Bronchial epithelial cell (primary cell): Measurements from ENCODE around the gene TSHB. TPM values are rescaled to one million over a fixed set of nuclear protein-coding genes. Genes with fewer than 3 reads are reported as not detected.
"Not testable (repeated sequence)": the region's sequence is repeated elsewhere in the genome, so short reads cannot be mapped to it uniquely, and the experiment has no call there.

Source experiments
- DNase-seq: peaks from one replicate; pipeline ENCODE4 v3.0.0-alpha.2; 2010; ENCODE audit warnings: low read depth
- FAIRE-seq: peaks from 2 replicates; lab custom pipeline; 2011; peaks lifted over from hg19 to GRCh38; lab: Jason Lieb, UNC
- H3K27me3 ChIP-seq: 2 replicates; pipeline ENCODE4 v1.5.1; 2011; ENCODE audit warnings: low read length; ENCODE audit not compliant: control insufficient read depth, insufficient read depth
- H3K36me3 ChIP-seq: 2 replicates; pipeline ENCODE4 v1.5.1; 2011; ENCODE audit warnings: low read length; ENCODE audit not compliant: control insufficient read depth, insufficient read depth
- H3K4me3 ChIP-seq: 2 replicates; pipeline ENCODE4 v1.5.1; 2011; ENCODE audit warnings: mild to moderate bottlenecking, low read depth, low read length, control low read depth
- CTCF ChIP-seq: IDR thresholded peaks from 2 replicates; pipeline ENCODE4 v1.5.1; 2011; ENCODE audit warnings: mild to moderate bottlenecking, moderate library complexity, low read length, control low read depth, inconsistent platforms; ENCODE audit not compliant: insufficient read depth, severe bottlenecking
- total RNA-seq: library from RNA; depleted of rRNA; stranded (reverse); fragments of >200 nt; gene quantifications from 2 replicates; pipeline ENCODE4 v1.2.1, GENCODE V29; 2014

Gene TSHB
- total RNA-seq, 1 donor from 2014 or later, result not detected

GRCh38 chr1:115006191-115006590 is 23.4 kb upstream of the TSHB start:
- peaks cover 3% of the 10 kb centered on the region for H3K27me3 ChIP-seq
- FAIRE-seq (no peak), DNase-seq (peak; percentile 74)
- H3K36me3 ChIP-seq, result no peaks in the 10 kb centered on the region
- TF ChIP-seq CTCF, result no peak
- H3K4me3 ChIP-seq, result no peak overlapping the region

- DNase-seq (no peak), FAIRE-seq (no peak)
- Histone ChIP-seq H3K4me3 (no peak overlapping the region), H3K36me3 (no peaks in the 10 kb centered on the region), H3K27me3 (no peaks in the 10 kb centered on the region)
- no peak for TF ChIP-seq CTCF
Observed at GRCh38 chr1:115012006-115012405, 17.6 kb upstream of the TSHB start.

DNA sequence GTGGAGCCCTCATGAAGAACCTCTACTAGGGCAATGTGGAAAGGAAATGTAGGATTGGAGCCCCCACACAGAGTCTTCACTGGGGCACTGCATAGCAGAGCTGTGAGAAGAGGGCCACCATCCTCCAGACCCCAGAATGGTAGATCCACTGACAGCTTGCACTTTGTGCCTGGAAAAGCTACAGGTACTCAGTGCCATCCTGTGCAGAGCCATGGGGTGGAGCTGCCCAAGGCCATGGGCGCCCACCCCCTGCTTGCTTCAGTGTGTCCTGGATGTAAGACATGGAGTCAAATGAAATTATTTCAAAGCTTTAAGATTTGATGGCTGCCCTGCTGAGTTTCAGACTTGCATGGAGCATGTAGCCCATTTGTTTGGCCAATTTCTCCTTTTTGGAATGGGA is 17.2 kb upstream of the TSHB start:
- Histone ChIP-seq H3K4me3 (no peak overlapping the region), H3K36me3 (no peaks in the 10 kb centered on the region), H3K27me3 (no peaks in the 10 kb centered on the region)
- no peak for TF ChIP-seq CTCF
- DNase-seq (no peak), FAIRE-seq (no peak)

- DNase-seq, result no peak
- Histone ChIP-seq H3K4me3 (no peak overlapping the region), H3K36me3 (no peaks in the 10 kb centered on the region), H3K27me3 (no peaks in the 10 kb centered on the region)
- no peak for FAIRE-seq
- no peak for TF ChIP-seq CTCF
Observed at GRCh38 chr1:115013792-115014191, 15.8 kb upstream of the TSHB start.

GRCh38 chr1:115019549-115019948 is 10.1 kb upstream of the TSHB start:
- not testable (repeated sequence) for FAIRE-seq, DNase-seq, H3K4me3 ChIP-seq

GRCh38 chr1:115021145-115021544 is 8.5 kb upstream of the TSHB start:
- TF ChIP-seq CTCF, result no peak
- FAIRE-seq, result no peak
- no peaks in the 10 kb centered on the region for H3K36me3 ChIP-seq
- DNase-seq, result no peak
- no peak overlapping the region for H3K4me3 ChIP-seq
- no peaks in the 10 kb centered on the region for H3K27me3 ChIP-seq

More at GRCh38 chr1:115019549-115019948, 10.1 kb upstream of the TSHB start:
- not testable (repeated sequence) for H3K27me3 ChIP-seq, H3K36me3 ChIP-seq
